HG03565 (cell line): ENCODE results near the gene BLTP2.

Experiments
- ATAC-seq: cut with Tn5 transposase; IDR thresholded peaks from one replicate; pipeline ENCODE4 v1.9.1; 2021; ENCODE audit warnings: mild to moderate bottlenecking, moderate library complexity; ENCODE audit not compliant: unreplicated experiment

The BLTP2 gene

GRCh38 chr17:28599311-28600184 lies 45.4 kb downstream of the BLTP2 start:
- peak; percentile 30 for ATAC-seq

GRCh38 chr17:28598799-28599310 lies 46.1 kb downstream of the BLTP2 start, which contains the start of gene SPAG5:
SPAG5 (minus strand) TSS chr17:28599025; CDS start chr17:28598946, 79 bp downstream.
- peak; percentile 73 for ATAC-seq

- no peak for ATAC-seq
Measured at GRCh38 chr17:28598389-28598788, 46.6 kb downstream of the BLTP2 start.

- no peak for ATAC-seq
Measured at GRCh38 chr17:28597606-28598383, 47.2 kb downstream of the BLTP2 start.
